CD4-positive, alpha-beta T cell treated with Interferon gamma for 1 hour (primary cell): ENCODE data around the gene JHY.

Experiments used
- DNase-seq: peaks from one replicate; pipeline ENCODE4 v3.0.0-alpha.2; 2020

The JHY gene

GRCh38 chr11:122872046-122872445 lies 10.5 kb upstream of the JHY start:
- no peak for DNase-seq

GRCh38 chr11:122874991-122875390 lies 7.6 kb upstream of the JHY start:
- DNase-seq = no peak

- DNase-seq = no peak
Observed at GRCh38 chr11:122877732-122878131, 4.8 kb upstream of the JHY start.

- DNase-seq = no peak
Observed at GRCh38 chr11:122879785-122880184, 2.8 kb upstream of the JHY start.

- peak; percentile 44 for DNase-seq
Observed at GRCh38 chr11:122882857-122883645, 492 bp downstream of the JHY start.

GRCh38 chr11:122883646-122883979 lies 1.1 kb downstream of the JHY start:
- DNase-seq = no peak

- DNase-seq = no peak
Observed at GRCh38 chr11:122888162-122888561, 5.6 kb downstream of the JHY start.

- no peak for DNase-seq
Observed at GRCh38 chr11:122893131-122893530, 10.6 kb downstream of the JHY start.

GRCh38 chr11:122895563-122895962 lies 13.0 kb downstream of the JHY start:
- no peak for DNase-seq

GRCh38 chr11:122897606-122898210 lies 15.1 kb downstream of the JHY start:
- no peak for DNase-seq

- DNase-seq = no peak
Observed at GRCh38 chr11:122898799-122899198, 16.2 kb downstream of the JHY start.

GRCh38 chr11:122900587-122901202 lies 18.1 kb downstream of the JHY start:
- no peak for DNase-seq

- DNase-seq = no peak
Observed at GRCh38 chr11:122902951-122903350, 20.4 kb downstream of the JHY start.

GRCh38 chr11:122910775-122911174 lies 28.2 kb downstream of the JHY start:
- no peak for DNase-seq

- DNase-seq = no peak
Observed at GRCh38 chr11:122917311-122917710, 34.8 kb downstream of the JHY start.

- no peak for DNase-seq
Observed at GRCh38 chr11:122918734-122919133, 36.2 kb downstream of the JHY start.

GRCh38 chr11:122920579-122920978 lies 38.0 kb downstream of the JHY start:
- DNase-seq = no peak

GRCh38 chr11:122922893-122923292 lies 40.3 kb downstream of the JHY start:
- DNase-seq = no peak

GRCh38 chr11:122923302-122923701 lies 40.7 kb downstream of the JHY start:
- DNase-seq = no peak

- DNase-seq = no peak
Observed at GRCh38 chr11:122931510-122931909, 49.0 kb downstream of the JHY start.

GRCh38 chr11:122933416-122933815 lies 50.9 kb downstream of the JHY start:
- DNase-seq = no peak

- DNase-seq = no peak
Observed at GRCh38 chr11:122937983-122938382, 55.4 kb downstream of the JHY start.

GRCh38 chr11:122938557-122938956 lies 56.0 kb downstream of the JHY start:
- no peak for DNase-seq

GRCh38 chr11:122951211-122951610 lies 68.7 kb downstream of the JHY start:
- DNase-seq = no peak
